Stomach (tissue), 9 donors: ENCODE results near the gene RPL28. TPM values are rescaled to one million over a fixed set of nuclear protein-coding genes. Genes with fewer than 3 reads are reported as not detected.

Experiments
- DNase-seq, 2 donors: peaks; one replicate each; pipeline versions ENCODE4 v3.0.0 to v3.0.0-alpha.2; 2013 to 2019
- H3K27ac ChIP-seq, 5 donors: fragments of 200-600 bp in 4 of 5; sonication (generic) in 4 of 5; one replicate each; pipeline ENCODE4 v1.5.1; 2013 to 2019; ENCODE audit warnings: mild to moderate bottlenecking in 1 of 5, moderate library complexity in 1 of 5
- H3K27me3 ChIP-seq, 3 donors: fragments of 200-600 bp; sonication (generic); one replicate each; pipeline ENCODE4 v1.5.1; 2017 to 2019; ENCODE audit warnings: mixed run types in 1 of 3
- H3K36me3 ChIP-seq, 4 donors: fragments of 200-600 bp; sonication (generic); 1 replicate in 3 of 4; 2 replicates in 1 of 4; pipeline ENCODE4 v1.5.1; 2016 to 2019
- H3K4me1 ChIP-seq, 4 donors: fragments of 200-600 bp; sonication (generic); one replicate each; pipeline ENCODE4 v1.5.1; 2016 to 2019
- H3K4me3 ChIP-seq, 4 donors: fragments of 200-600 bp; sonication (generic) in 3 of 4; one replicate each; pipeline ENCODE4 v1.5.1; 2016 to 2019; ENCODE audit warnings: mild to moderate bottlenecking in 1 of 4
- H3K9me3 ChIP-seq, 4 donors: fragments of 200-600 bp; sonication (generic); one replicate each; pipeline ENCODE4 v1.5.1; 2016 to 2019
- EP300 ChIP-seq: sonication (generic); formaldehyde crosslinking; IDR thresholded peaks from one replicate; pipeline ENCODE4 v1.6.1; 2017; ENCODE audit warnings: antibody characterized with exemption
- POLR2A ChIP-seq, 4 donors: fragments of 450-650 bp; IDR thresholded peaks; one replicate each; pipeline ENCODE4 v1.6.1; 2016; ENCODE audit warnings: antibody characterized with exemption in 4 of 4, control low read depth in 2 of 4, mild to moderate bottlenecking in 1 of 4, moderate library complexity in 1 of 4
- POLR2AphosphoS5 ChIP-seq, 3 donors: sonication (generic); formaldehyde crosslinking; IDR thresholded peaks; one replicate each; pipeline ENCODE4 v1.6.1; 2016; ENCODE audit warnings: antibody characterized with exemption in 3 of 3
- WGBS, 5 donors: extraction: QIAGEN DNeasy Blood & Tissue Kit in 3 of 5; methylation state at CpG; one replicate each; pipeline versions ENCODE4 v1.1.5 to v1.1.7; 2013 to 2018; 5-methylcytosine and 5-hydroxymethylcytosine counted together
- intact Hi-C: fragments of 100-400 bp; cut with DNase I; formaldehyde crosslinking; loops from one replicate; pipeline ENCODE4 v1.15.1; 2023; ENCODE audit warnings: low total_unique reads
- polyA plus RNA-seq, 3 donors: library from polyadenylated mRNA; stranded (reverse); fragments of 200-250 nt; gene quantifications; one replicate each; pipeline ENCODE4 v1.2.3, GENCODE V29; 2013
- total RNA-seq, 5 donors: library from RNA; depleted of rRNA; stranded (reverse); fragments of >200 nt; gene quantifications; one replicate each; pipeline versions ENCODE4 v1.1.0 to v1.2.3, GENCODE V29; 2014 to 2016
- TF ChIP-seq, protein P1 (sequence below), 7 experiments: fragments of 450-650 bp in 4 of 7; fragments of 200-600 bp in 3 of 7; sonication (generic) in 3 of 7; IDR thresholded peaks; one replicate each; pipeline ENCODE4 v1.5.1; 2016 to 2019; ENCODE audit warnings: antibody characterized with exemption in 7 of 7, control low read depth in 2 of 7, mild to moderate bottlenecking in 1 of 7
- donor health status: healthy with polysubstance abuse.
- donor health status: Bipolar disorder and iron deficiency.
- donor health status: healthy.

RPL28 gene
- total and polyA plus RNA-seq, 8 donors: 47.5 to 2,388 (median 624) TPM

DNA sequence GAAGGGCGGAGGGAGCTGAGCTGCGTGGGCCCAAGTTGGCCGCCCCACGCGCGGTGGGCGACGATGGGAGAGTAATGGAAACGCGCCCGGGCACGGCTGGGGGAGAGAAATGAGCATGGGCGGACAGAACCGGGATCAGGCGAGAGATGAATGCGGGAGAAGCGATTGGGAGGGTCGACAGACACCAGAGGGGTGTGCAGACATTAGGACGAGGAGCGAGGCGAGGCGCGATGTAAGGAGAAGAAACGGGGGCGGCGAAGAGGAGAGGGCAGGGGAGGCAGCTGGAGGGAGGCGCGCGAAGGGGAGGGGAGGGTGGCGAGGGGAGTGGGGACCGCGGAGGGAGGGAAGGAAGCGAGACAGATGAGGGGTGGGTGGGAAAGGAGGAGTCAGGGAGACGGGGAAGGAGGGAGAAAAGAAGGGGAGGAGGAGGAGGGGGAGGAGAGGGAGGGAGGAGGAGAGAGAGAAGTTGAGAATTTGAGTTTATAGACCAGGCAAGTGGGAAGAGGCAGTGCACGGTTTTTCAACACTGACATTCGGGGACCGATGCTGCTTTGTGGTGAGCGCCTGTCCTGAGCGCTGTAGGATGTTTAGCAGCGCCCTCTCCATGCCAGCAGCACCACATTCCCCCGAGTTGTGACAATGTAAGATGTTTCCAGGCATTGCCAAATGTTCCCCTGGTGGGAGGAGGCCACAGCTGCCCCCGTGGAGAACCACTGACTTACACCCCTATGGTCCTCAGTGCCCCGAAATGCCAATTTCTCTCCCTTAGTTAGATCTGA lies 57.5 kb downstream of the RPL28 start, which contains the start of gene SHISA7:
TSS of gene SHISA7 (minus strand) at position 256 of the 779 bp plus-strand sequence. CDS start 437 bp downstream, outside the sequence.
- Histone ChIP-seq H3K27ac (no peak within 1 kb of the TSS), H3K4me3 (peak within 1 kb of the TSS in 1 of 4 donors; percentile 13), H3K4me1 (peaks cover 4 to 31% (median 23%) of the 10 kb centered on the region in 4 donors), H3K27me3 (peaks cover 19 to 97% (median 72%) of the 10 kb centered on the region in 3 donors), H3K9me3 (no peaks in the 10 kb centered on the region), H3K36me3 (no peaks in the 10 kb centered on the region)
- WGBS, 5 donors: 3 to 4% (median 3%) methylated on average over 42 to 43 of the region's 43 CpGs
- DNase-seq: peak in 1 of 2 donors; percentile 55
- intact Hi-C loops: no loop called here
- TF ChIP-seq POLR2AphosphoS5 (IDR thresholded peaks at IDR 0.05) (no peak), POLR2A (IDR thresholded peaks at IDR 0.05) (no peak), EP300 (no peak)
- TF ChIP-seq, protein P1, sequence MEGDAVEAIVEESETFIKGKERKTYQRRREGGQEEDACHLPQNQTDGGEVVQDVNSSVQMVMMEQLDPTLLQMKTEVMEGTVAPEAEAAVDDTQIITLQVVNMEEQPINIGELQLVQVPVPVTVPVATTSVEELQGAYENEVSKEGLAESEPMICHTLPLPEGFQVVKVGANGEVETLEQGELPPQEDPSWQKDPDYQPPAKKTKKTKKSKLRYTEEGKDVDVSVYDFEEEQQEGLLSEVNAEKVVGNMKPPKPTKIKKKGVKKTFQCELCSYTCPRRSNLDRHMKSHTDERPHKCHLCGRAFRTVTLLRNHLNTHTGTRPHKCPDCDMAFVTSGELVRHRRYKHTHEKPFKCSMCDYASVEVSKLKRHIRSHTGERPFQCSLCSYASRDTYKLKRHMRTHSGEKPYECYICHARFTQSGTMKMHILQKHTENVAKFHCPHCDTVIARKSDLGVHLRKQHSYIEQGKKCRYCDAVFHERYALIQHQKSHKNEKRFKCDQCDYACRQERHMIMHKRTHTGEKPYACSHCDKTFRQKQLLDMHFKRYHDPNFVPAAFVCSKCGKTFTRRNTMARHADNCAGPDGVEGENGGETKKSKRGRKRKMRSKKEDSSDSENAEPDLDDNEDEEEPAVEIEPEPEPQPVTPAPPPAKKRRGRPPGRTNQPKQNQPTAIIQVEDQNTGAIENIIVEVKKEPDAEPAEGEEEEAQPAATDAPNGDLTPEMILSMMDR (IDR thresholded peaks at IDR 0.05): no peak

DNA sequence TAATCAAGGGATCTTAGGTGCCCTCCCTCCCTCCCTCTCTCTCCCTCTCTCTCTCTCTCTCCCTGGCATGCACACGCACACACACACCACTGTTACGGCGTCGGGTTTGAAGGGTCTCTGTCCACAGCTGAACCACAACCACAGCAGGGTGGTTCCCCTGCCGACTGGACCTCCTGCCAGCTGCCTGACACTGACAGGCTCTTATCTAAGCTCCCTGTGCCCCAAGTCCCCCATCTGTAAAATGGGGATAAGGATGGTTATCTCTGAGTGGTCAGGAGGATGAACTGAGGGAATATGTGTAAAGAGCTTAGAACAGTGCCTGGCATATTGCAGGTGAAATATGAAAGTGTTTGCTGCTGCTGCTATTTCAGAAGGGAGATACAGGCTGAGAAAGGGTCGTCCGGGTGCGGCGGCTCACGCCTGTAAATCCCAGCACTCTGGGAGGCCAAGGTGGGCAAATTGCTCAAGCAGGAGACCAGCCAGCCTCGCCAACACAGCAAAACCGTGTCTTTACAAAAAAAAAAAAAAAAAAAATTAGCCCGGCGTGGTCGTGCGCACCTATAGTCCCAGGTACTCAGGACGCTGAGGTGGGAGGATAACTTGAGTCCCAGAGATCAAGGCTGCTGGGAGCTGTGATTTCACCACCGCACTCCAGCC lies 58.2 kb downstream of the RPL28 start:
- peaks cover 19 to 91% (median 65%) of the 10 kb centered on the region in 3 donors for H3K27me3 ChIP-seq

DNA sequence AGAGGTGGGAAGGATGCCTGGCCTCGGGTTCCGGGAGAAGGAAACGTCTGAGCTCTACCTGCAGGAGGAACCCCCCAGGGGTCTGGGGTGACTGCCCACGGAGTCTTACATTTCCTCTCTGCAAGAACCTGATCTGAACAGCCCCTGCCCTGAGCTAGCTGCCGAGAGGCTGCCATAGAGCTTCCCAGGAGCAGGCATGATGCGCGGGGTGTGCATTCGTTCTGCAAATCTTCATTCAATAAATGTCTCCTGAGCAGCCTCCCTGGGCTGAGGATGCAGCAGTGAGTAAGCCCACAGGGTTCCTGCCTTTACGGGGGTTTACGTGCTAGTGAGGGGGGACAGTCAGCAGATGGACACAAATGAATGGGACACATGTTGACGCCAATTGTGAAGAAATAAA lies 58.9 kb downstream of the RPL28 start:
- intact Hi-C loops: no loop called here
- Histone ChIP-seq H3K4me1 (peaks cover 4 to 31% (median 23%) of the 10 kb centered on the region in 4 donors), H3K27ac (no peak overlapping the region), H3K4me3 (no peak overlapping the region), H3K27me3 (peaks cover 22 to 91% (median 64%) of the 10 kb centered on the region in 3 donors), H3K9me3 (no peaks in the 10 kb centered on the region), H3K36me3 (no peaks in the 10 kb centered on the region)
- no peak for DNase-seq
- TF ChIP-seq EP300: no peak
- TF ChIP-seq POLR2A (IDR thresholded peaks at IDR 0.05): no peak
- TF ChIP-seq POLR2AphosphoS5 (IDR thresholded peaks at IDR 0.05): no peak
- TF ChIP-seq, protein P1 (IDR thresholded peaks at IDR 0.05): no peak
- 39 to 53% (median 49%) methylated on average over 11 of the region's 11 CpGs for WGBS, 5 donors

More for the DNA sequence above, 58.2 kb downstream of the RPL28 start:
- no peak for DNase-seq
- TF ChIP-seq, protein P1 (IDR thresholded peaks at IDR 0.05): no peak
- no peak for TF ChIP-seq POLR2AphosphoS5 (IDR thresholded peaks at IDR 0.05)
- no peak for TF ChIP-seq EP300
- no peak for TF ChIP-seq POLR2A (IDR thresholded peaks at IDR 0.05)
- H3K36me3 ChIP-seq: no peaks in the 10 kb centered on the region
- no peaks in the 10 kb centered on the region for H3K9me3 ChIP-seq
- no peak overlapping the region for H3K27ac ChIP-seq
- intact Hi-C loops: no loop called here
- 26 to 42% (median 34%) methylated on average over 17 to 18 of the region's 18 CpGs for WGBS, 5 donors
- no peak overlapping the region for H3K4me3 ChIP-seq
- H3K4me1 ChIP-seq: peaks cover 4 to 31% (median 23%) of the 10 kb centered on the region in 4 donors

DNA sequence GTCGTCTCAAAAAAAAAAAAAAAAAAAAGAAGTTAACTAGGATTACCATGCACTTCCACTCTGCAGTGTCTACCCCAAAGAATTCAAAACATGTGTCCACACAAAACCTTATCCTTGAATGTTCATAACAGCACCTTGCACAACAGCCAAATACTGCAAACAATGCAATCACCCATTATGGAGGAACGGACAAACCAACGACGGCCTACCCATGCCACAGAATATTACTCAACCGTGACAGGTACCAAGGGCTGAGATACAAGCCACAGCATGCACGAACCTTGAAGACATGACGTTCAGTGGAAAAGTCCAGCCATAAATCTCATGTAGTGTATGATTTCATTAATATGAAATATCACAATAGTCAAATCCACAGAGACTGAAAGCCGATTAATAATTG lies 60.3 kb downstream of the RPL28 start:
- 56 to 66% (median 64%) methylated on average over 8 of the region's 8 CpGs for WGBS, 5 donors
- H3K27me3 ChIP-seq: peaks cover 16 to 89% (median 55%) of the 10 kb centered on the region in 3 donors
- intact Hi-C loops: no loop called here
- TF ChIP-seq EP300 (no peak), POLR2A (IDR thresholded peaks at IDR 0.05) (no peak), POLR2AphosphoS5 (IDR thresholded peaks at IDR 0.05) (no peak)
- TF ChIP-seq, protein P1 (IDR thresholded peaks at IDR 0.05): no peak
- no peaks in the 10 kb centered on the region for H3K9me3 ChIP-seq
- no peak for DNase-seq
- no peak overlapping the region for H3K27ac ChIP-seq
- H3K4me3 ChIP-seq: no peak overlapping the region
- no peaks in the 10 kb centered on the region for H3K36me3 ChIP-seq
- peaks cover under 1 to 25% (median 18%) of the 10 kb centered on the region in 4 donors for H3K4me1 ChIP-seq
